NCI-H510A (cell line): ENCODE data around the gene ZFAND3.

Experiments
- DNase-seq: peaks from one replicate; lab custom pipeline; 2025; lab: John Stamatoyannopoulos, UW

ZFAND3 gene

GRCh38 chr6:38187811-38188590, 368.5 kb downstream of the ZFAND3 start:
- no peak for DNase-seq

- no peak for DNase-seq
Measured at GRCh38 chr6:38188677-38189335, 369.3 kb downstream of the ZFAND3 start.

- DNase-seq: no peak
Measured at GRCh38 chr6:38191418-38191817, 371.9 kb downstream of the ZFAND3 start.

- DNase-seq: no peak
Measured at GRCh38 chr6:38192011-38192410, 372.5 kb downstream of the ZFAND3 start.

GRCh38 chr6:38192487-38192886, 373.0 kb downstream of the ZFAND3 start:
- no peak for DNase-seq

- DNase-seq: no peak
Measured at GRCh38 chr6:38193051-38193450, 373.5 kb downstream of the ZFAND3 start.

- DNase-seq: no peak
Measured at GRCh38 chr6:38193481-38194281, 374.2 kb downstream of the ZFAND3 start.

- no peak for DNase-seq
Measured at GRCh38 chr6:38194282-38194572, 374.7 kb downstream of the ZFAND3 start.

GRCh38 chr6:38194589-38194988, 375.1 kb downstream of the ZFAND3 start:
- no peak for DNase-seq

- DNase-seq: no peak
Measured at GRCh38 chr6:38195113-38195635, 375.6 kb downstream of the ZFAND3 start.

- DNase-seq: no peak
Measured at GRCh38 chr6:38198219-38198618, 378.7 kb downstream of the ZFAND3 start.
